ENCODE measurements around the gene GPHN.

Gene GPHN

DNA sequence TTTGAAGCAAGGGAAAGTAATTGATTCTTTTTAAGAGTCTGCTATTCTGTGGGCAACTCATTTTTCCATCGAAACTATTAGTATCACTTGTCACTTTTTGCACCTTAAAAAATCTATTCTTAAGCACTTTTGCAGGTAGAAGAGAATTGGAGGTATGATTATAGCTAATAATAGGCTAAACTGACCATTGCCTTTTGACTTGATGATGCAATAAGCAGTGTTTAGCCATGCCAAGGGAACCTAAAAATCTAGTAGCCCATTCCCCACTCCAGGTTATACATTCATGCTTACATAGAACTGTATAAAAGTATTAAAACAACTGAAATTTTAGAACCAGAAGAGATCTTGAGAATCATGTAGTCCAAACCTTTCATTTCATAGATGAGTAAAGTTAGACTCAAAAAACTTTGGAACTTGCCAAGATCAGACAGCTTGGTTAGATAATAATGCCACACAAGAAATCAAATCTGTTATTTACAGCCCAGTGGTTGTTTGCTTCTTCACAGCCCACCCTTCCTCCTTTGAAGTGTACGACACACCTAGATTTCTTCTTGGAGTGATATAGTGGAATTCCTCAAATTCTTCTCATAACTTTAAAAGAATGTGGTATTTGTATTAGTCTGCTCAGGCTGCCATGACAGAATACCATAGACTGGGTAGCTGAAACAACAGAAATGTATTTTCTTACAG is 659.6 kb downstream of the GPHN start:
- DNase-seq (ENCODE audit: low spot score): no peak

DNA sequence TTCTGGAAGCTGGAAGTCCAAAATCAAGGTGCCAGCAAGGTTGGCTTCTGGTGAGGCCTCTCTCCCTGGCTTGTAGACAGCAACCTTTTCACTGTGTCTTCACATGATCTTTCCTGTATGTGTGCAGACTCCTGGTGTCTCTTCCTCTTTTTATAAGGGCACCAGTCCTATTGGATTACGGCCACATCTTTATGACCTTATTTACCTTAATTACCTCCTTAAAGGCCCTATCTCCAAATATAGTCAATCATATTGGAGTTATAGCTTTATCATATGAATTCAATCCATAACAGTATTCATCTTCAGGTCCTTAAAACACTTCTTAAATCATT is 660.1 kb downstream of the GPHN start:
- DNase-seq (ENCODE audit: low spot score): no peak

DNA sequence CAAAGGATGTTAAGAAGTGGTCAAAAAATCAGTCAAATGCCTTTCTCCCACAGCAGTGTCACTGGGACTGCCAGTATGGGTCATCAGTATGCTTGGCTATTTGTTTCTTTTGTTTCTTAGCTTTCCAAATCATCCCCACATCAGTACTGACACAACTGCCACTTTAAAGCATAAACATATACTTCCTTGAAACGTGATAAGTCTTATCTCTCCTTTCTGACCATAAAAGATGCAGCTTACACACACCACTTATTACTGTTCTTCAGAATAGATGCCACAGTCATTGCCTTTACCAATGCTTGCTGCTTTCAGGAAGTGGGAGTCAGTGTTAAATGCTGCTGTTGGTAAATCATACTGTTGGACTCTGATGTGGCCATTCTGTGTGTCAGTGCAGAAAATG is 662.7 kb downstream of the GPHN start:
- DNase-seq (ENCODE audit: low spot score): no peak

DNA sequence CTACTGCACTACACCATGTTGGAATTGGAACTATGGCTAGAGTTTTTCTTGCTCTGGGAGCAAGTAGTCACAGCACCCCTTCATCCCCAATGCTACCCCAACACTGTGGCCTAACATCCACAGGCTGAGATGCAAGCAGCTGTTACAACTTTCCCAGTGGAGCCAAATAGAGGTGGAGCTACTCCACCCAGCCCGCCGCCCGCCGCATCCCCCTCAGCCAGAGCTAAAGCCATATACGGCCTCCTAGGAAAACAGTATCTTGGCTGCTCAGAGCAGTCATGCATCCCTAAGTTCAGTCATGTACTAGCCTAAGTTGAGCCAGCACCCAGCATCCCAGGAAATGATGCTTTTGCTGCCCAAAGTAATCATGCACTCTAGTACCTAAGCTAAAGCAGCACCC is 664.1 kb downstream of the GPHN start:
- DNase-seq (ENCODE audit: low spot score): no peak

DNA sequence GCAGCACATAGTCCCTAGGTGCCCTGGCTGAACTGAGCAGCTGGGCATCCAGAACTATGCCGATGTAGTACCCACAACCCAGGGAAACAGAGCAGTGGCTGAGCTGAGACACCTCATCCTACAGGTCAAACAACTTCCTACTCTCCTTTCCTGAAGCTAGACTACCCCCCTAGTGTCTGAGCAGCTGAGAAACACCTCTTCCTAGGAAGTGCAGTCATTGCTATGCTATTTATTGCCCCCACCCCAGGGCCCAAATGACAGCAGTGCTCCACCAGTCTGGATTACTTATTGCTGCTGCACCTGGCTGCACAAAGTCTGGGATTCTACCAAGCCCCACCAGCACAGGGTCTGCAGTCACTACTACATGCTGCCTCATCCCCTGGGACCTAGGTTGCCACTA is 664.6 kb downstream of the GPHN start:
- no peak for DNase-seq (ENCODE audit: low spot score)

DNA sequence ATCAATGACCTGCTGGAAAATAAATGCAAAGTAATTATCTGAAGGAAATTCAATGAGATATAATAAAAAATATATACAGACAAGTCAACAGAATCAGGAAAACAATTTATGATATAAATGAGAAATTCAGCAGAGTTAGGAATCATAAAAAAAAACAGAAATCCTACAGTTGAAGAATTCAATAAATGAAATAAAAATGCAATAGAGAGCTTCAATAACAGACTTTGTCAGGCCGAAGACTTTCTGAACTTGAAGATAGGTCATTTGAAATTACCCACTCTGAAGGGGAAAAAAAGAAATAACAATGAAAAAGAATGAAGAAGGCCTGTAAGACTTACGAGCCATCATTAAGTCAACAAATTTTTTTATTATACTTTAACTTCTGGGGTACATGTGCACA is 665.8 kb downstream of the GPHN start:
- DNase-seq (ENCODE audit: low spot score): no peak

DNA sequence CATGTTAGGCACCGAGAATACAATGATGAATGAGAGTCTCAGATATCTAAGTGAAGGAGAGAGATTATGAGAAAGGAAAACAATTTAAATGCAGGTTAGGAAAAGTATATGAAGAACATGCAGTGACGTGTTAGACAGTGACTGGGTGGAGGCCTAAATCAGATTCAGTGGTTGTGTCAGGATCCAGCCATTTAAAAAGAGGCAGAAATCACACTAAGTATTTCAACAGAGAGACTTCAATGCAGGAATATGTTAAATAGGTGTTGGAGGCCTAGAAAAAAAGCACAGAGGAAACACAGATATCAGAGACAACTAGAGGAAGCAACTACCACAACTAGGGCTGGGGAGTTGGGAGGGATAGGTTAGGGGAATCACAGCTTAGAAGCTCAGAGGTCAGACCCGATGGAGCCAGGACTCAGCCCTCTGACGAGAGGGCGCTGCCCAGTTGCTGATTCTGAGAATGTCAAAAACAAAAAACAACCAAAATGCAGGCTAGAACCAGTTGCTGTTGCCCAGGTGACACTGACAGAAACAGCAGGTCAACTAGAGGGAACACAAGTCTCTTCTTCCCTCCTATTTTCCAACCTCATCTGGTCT is 678.3 kb downstream of the GPHN start:
- no peak for DNase-seq (ENCODE audit: low spot score)

DNA sequence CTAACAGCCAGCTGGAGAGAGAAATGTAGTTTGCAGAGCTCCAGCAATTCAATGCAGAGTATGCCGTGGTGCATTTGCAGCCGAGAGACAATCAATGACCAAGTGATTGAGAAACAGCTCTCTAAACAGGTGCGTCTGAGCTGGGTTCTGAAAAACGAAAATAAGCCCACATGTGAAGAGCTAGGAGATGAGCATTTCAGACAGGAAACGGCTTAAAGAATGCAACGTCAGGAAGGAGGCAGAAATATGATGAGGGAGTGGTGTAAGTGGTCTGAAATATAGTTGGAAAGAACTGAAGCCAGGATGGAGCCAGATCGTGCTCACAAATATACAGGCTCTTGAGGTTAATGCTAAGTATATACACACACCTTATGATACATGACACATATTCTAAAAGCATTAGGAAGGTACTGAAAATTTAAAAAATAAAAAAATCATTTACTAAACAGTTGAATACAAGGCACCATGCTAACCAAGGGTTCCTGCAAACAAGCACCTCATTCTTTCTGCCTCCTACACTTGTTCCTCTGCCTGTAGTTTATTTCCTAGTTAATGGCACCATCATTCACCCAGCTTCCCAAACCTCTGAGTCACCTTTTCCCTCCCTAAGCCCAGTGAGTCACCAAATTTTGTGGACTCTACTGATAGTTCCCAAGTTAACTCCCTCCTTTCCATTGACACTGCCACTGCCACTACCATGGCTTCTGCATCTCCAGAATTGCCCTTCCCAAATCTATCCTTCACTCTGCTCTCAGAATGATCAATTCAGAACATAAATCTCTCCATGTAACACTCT is 679.0 kb downstream of the GPHN start:
- no peak for DNase-seq (ENCODE audit: low spot score)

DNA sequence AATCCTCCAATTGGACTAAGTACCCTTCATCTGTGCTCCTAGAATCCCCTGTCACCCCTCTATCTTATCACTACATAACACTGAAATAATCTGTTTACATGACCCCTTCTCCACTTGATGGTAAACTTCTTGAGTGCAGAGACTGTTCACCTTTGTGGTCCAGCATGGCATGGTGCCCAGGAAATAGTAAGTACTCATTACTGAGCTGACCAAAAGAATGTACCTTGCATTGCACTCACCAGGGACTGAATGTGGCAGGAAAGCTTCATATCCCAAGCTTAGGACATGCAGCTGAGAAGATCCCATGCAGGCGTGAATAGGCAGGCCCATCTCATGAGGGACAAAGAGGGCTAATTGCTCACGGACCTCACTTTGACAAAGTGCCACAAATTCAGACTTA is 679.9 kb downstream of the GPHN start:
- no peak for DNase-seq (ENCODE audit: low spot score)

DNA sequence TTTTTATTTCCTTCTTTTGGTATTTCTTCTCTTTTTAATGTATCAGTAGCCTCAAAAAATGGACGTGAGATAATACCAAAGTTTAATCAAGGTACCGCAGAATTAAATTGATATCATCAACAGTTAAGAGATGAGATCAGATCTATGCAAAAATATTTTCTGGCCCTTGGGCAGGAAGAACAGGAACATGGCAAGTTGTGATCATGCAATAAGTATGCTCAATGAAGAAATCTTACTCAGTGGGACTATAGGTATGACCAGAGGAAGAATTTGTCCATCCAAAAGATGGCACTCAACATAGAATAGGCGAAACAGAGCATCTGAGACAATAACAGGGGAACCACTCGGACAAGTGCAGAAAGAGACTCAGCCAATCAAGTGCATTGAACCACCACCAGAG is 680.4 kb downstream of the GPHN start:
- DNase-seq (ENCODE audit: low spot score): no peak

DNA sequence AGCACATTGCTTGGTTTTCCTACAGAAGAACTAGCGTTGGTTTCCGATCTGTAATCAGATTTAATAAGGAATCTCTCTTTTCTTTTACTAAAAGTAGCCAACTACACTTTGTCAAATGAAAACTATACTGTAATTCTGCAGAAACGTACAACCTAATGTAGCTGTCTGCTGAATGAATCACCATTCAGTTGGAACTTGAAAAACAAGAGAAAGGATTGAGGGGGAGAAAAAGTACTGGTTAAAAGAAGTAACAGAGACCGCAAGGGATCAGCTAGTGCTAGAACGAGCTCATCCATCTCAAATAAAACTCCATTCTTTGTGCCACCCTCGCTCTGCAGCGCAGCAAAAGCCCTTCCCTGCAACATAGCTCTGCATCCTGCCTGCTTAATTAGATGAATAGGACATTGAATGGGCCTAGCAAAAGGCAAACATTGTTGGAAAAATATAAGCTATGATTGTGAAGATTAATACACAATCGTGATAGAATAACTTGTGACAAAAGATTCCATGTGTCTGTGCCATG is 683.9 kb downstream of the GPHN start:
- no peak for DNase-seq (ENCODE audit: low spot score)

DNA sequence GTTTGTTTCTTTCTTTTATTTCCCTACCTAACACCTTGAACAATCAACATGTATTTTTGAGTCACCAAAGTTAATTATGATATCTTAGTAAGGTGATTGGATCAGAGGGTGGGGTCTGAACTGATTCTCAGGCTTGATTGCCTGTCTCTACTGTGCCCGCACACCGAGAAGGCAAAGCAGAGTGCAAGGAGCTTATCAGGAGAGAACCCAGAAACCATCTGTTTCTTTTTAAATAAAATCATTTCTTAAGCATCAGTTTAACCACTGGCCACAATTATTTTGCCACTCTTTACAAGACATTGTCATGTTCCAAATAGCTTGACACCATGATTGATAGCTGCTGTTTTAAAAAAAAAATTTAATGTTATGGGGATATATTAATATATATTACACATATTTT is 684.4 kb downstream of the GPHN start:
- no peak for DNase-seq (ENCODE audit: low spot score)

DNA sequence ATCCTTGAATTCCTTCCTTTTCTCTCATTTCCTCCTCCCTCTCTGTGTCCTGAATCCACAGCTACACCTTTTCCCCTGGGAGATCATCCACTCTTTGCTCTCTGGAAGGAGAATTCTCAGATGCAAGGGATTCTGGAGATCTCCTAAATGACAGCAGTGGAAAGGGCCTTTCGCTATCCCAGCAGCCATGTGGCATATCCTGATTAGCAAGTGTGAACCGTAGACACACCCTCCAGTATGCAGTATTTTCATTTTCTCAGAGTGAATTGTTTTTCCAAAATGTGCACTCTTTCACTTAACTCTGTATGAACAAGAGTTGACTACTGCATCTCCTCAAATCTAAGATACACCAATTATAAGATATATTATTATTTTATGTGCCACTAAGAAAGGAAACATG is 687.3 kb downstream of the GPHN start:
- no peak for DNase-seq (ENCODE audit: low spot score)

DNA sequence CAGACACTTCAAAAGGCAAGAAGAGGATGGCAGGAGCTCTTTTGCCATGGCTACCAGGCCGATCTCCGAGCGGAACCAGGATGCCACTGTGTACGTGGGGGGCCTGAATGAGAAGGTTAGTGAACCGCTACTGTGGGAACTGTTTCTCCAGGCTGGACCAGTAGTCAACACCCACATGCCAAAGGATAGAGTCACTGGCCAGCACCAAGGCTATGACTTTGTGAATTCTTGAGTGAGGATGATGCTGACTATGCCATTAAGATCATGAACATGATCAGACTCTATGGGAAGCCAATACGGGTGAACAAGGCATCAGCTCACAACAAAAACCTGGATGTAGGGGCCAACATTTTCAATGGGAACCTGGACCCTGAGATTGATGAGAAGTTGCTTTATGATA is 691.1 kb downstream of the GPHN start:
- DNase-seq (ENCODE audit: low spot score): no peak

DNA sequence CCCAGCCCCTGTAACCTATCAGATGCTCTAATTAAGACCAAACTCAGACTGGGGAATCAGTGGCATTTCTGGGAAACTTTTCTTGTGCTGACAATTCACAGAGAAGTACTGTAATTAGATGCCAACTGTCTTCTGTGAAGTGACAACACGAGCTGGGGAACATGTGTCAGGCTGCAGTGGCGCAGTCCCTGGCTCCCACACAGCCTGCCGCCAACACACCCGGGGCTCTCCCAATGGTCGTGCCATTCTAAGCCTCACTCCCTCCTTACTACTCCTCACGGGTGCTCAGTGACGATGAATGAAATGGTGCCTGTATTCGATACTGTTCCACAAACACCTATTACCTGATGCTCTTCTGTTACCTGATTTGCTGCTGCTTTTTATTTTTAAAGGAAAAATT is 699.9 kb downstream of the GPHN start:
- no peak for DNase-seq (ENCODE audit: low spot score)

DNA sequence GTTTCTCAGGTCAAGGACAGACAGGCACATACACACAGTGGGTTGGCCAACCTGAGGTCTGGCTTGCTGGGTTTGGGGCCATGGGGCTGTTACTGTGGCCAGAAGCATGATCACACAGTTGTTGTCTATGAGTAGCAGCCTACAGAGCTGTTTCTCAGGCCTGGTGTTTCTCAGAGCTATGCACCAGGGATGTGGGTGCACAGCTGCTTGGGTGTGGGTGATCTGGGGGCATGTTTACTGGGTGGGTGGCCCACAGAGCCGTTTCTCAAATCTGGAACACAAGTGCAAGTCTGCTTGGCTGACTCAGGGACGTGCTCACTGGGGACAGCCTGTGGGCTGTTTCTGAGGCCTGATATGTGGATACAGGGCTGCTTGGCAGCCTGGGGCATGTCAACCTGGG is 710.2 kb downstream of the GPHN start:
- DNase-seq (ENCODE audit: low spot score): no peak

DNA sequence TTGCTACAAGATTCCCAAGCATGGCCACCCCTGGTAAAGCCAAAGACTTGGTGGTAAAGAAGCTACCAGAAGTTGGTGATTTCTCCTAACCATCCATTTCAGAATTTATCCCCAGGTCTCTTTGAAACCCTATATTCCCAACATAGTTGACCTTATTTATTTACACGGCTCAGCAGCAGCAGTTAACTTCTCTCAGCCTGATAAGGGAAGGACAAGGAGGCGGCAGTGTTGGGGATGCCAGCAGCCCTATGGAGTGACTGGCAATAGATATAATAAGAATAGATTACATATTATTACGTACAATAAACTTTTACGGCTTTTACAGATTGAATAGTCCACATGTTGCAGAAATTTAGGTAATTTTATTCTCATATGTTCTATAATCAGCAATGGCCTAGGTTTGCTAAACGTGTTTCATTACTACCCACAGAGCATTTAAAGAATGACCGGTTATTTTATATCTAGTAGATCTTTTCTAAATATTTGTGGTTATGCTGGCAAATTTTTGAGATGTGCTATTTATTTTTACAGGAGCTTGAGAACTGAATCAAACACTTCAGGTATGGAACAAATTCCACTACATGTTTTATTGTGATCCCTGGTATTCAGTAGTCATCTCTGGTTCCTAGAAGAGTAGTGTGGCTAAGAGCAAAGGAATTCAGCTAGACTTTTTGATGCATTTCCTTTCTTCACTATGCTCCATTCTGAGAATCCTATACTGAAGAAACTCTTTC is 713.5 kb downstream of the GPHN start:
- no peak for DNase-seq (ENCODE audit: low spot score)

DNA sequence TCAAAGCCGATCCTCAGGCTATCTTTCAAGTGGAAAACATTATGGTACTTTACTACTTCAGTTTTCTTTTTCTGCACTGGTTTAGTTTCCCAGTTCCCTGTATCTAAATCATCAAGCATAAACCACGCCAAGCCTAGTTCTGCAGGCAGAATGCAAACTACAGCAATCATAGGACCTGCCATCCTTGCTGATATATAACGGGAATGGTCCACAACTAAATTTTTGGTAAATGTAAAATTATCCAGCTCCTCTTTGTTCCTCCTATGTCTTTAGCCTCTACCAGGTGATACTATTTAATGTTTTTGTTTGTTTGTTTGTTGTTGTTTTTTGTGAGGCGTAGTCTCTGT is 714.0 kb downstream of the GPHN start:
- DNase-seq (ENCODE audit: low spot score): no peak

DNA sequence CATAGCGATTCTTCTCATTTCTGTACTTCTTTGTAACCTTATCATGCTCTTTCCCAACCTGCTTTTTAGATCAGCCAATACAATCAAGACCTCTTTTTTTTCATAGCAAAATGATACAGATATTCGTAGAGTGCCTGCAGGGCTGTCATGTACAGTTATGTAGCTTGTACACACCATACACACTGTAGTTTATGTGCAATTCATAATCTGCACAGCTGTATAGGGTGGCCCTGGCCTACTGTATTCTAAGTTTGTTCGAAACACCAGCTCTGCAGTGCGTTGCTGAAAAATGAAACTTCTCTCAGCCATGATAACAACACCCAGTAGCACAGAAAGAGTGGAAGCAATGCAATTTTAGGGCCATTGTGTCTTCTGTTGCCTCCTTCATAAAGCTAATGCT is 717.6 kb downstream of the GPHN start:
- DNase-seq (ENCODE audit: low spot score): no peak

DNA sequence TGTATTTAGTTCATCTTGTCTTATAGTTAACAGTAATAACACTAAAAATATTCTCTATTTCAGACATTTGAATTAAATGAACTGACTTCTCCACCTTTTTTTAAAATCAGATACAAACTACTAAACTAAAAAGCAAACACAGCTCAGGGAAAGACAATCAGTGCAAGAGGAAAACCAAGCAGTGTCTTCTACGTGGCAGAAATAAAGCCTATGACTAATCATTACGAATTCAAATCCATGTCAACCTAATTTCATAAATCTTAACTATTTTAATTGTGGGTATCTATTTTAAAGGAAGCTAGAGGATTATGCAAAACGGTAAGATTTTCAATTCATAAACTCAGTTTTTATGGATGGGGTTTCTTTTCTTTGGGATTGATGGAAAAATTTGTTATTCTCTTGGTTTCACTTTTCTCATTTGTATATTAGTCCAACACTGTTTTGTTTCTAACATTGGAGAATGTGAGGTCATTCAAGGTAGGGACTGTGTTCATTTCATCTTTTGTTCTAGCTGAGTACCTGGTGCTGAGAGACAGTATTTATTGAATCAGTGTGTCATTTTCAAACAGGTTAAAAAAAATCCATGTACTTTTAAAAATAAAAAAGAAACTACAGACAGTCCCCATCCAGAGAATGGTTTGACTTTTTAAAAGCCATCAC is 720.5 kb downstream of the GPHN start:
- DNase-seq (ENCODE audit: low spot score): no peak
